H9 (cell line): ENCODE results near the gene MRM2. TPM values are rescaled to one million over a fixed set of nuclear protein-coding genes. Genes with fewer than 3 reads are reported as not detected.
A peak's percentile ranks its signal among the peaks of the same experiment; 100 is the strongest.

ENCODE experiments used
- DNase-seq: peaks from one replicate; pipeline ENCODE4 v3.0.0-alpha.2; 2017
- H2AFZ ChIP-seq: one replicate; pipeline ENCODE4 v1.6.1; 2013; ENCODE audit warnings: mild to moderate bottlenecking, low read length, control low read depth, moderate library complexity
- H2AK5ac ChIP-seq: 2 replicates; pipeline ENCODE4 v1.6.1; 2013; ENCODE audit warnings: low read length, control low read depth, mixed read lengths; ENCODE audit not compliant: insufficient read length
- H2BK120ac ChIP-seq: one replicate; pipeline ENCODE4 v1.6.1; 2013; ENCODE audit warnings: low read depth, mild to moderate bottlenecking, low read length, control low read depth, inconsistent platforms; ENCODE audit not compliant: poor library complexity, severe bottlenecking
- H2BK12ac ChIP-seq: 2 replicates; pipeline ENCODE4 v1.6.1; 2013; ENCODE audit warnings: low read length, control low read depth, mixed read lengths, low read depth; ENCODE audit not compliant: insufficient read length
- H2BK15ac ChIP-seq: 2 replicates; pipeline ENCODE4 v1.6.1; 2013; ENCODE audit warnings: low read depth, low read length, control low read depth
- H2BK20ac ChIP-seq: one replicate; pipeline ENCODE4 v1.6.1; 2013; ENCODE audit warnings: low read depth, mild to moderate bottlenecking, low read length, control low read depth, inconsistent platforms; ENCODE audit not compliant: poor library complexity, severe bottlenecking
- H2BK5ac ChIP-seq: 2 replicates; pipeline ENCODE4 v1.6.1; 2013; ENCODE audit warnings: low read length, control low read depth, mixed read lengths; ENCODE audit not compliant: insufficient read length
- H3K14ac ChIP-seq: 2 replicates; pipeline ENCODE4 v1.6.1; 2013; ENCODE audit warnings: low read length, control low read depth; ENCODE audit not compliant: insufficient read depth
- H3K18ac ChIP-seq: 2 replicates; pipeline ENCODE4 v1.6.1; 2013; ENCODE audit warnings: low read depth, mild to moderate bottlenecking, mixed read lengths, low read length, control low read depth; ENCODE audit not compliant: insufficient read length
- H3K23ac ChIP-seq: 2 replicates; pipeline ENCODE4 v1.6.1; 2013; ENCODE audit warnings: low read length, control low read depth, mixed read lengths, low read depth; ENCODE audit not compliant: insufficient read length
- H3K23me2 ChIP-seq: 2 replicates; pipeline ENCODE4 v1.6.1; 2013; ENCODE audit warnings: low read depth, mild to moderate bottlenecking, mixed read lengths, low read length, control low read depth; ENCODE audit not compliant: insufficient read length, poor library complexity, severe bottlenecking
- H3K27ac ChIP-seq: 2 replicates; pipeline ENCODE4 v1.5.1; 2013; ENCODE audit warnings: low read length, control low read depth, mixed read lengths, low read depth; ENCODE audit not compliant: insufficient read length
- H3K27me3 ChIP-seq: 2 replicates; pipeline ENCODE4 v1.6.1; 2013; ENCODE audit warnings: low read length, control low read depth, inconsistent platforms; ENCODE audit not compliant: insufficient read depth
- H3K4ac ChIP-seq: 2 replicates; pipeline ENCODE4 v1.6.1; 2013; ENCODE audit warnings: low read depth, mild to moderate bottlenecking, control low read depth, inconsistent platforms, low read length, moderate library complexity
- H3K4me1 ChIP-seq: 2 replicates; pipeline ENCODE4 v1.6.1; 2013; ENCODE audit warnings: low read length, control low read depth, inconsistent platforms; ENCODE audit not compliant: insufficient read depth
- H3K4me2 ChIP-seq: 2 replicates; pipeline ENCODE4 v1.6.1; 2013; ENCODE audit warnings: low read length, control low read depth, mixed read lengths; ENCODE audit not compliant: insufficient read length, insufficient read depth
- H3K56ac ChIP-seq: 2 replicates; pipeline ENCODE4 v1.6.1; 2013; ENCODE audit warnings: low read depth, mild to moderate bottlenecking, mixed read lengths, low read length, control low read depth; ENCODE audit not compliant: insufficient read length
- H3K79me1 ChIP-seq: 2 replicates; pipeline ENCODE4 v1.6.1; 2013; ENCODE audit warnings: low read depth, mild to moderate bottlenecking, moderate library complexity, low read length, control low read depth, inconsistent platforms; ENCODE audit not compliant: insufficient read depth, poor library complexity, severe bottlenecking
- H3K79me2 ChIP-seq: 2 replicates; pipeline ENCODE4 v1.6.1; 2013; ENCODE audit warnings: low read length, control low read depth, inconsistent platforms; ENCODE audit not compliant: insufficient read depth
- H3K9ac ChIP-seq: 2 replicates; pipeline ENCODE4 v1.6.1; 2013; ENCODE audit warnings: low read length, control low read depth, mixed read lengths; ENCODE audit not compliant: insufficient read length; ENCODE audit errors: extremely low read depth
- H3K9me3 ChIP-seq: one replicate; pipeline ENCODE4 v1.6.1; 2013; ENCODE audit warnings: low read depth, low read length, inconsistent platforms; ENCODE audit not compliant: control insufficient read depth
- H3T11ph ChIP-seq: one replicate; pipeline ENCODE4 v1.6.1; 2013; ENCODE audit warnings: mild to moderate bottlenecking, low read length, control low read depth, inconsistent platforms
- H4K20me1 ChIP-seq: one replicate; pipeline ENCODE4 v1.6.1; 2013; ENCODE audit not compliant: control insufficient read depth, insufficient read length, insufficient read depth
- H4K5ac ChIP-seq: 2 replicates; pipeline ENCODE4 v1.6.1; 2013; ENCODE audit warnings: low read depth, mild to moderate bottlenecking, mixed read lengths, low read length, control low read depth; ENCODE audit not compliant: insufficient read length
- H4K8ac ChIP-seq: replicated peaks from 2 replicates; pipeline ENCODE4 v1.6.1; 2013; ENCODE audit warnings: low read length, control low read depth, mixed read lengths, low read depth; ENCODE audit not compliant: insufficient read length
- H4K91ac ChIP-seq: 2 replicates; pipeline ENCODE4 v1.6.1; 2013; ENCODE audit warnings: low read depth, mild to moderate bottlenecking, moderate library complexity, mixed read lengths, low read length, control low read depth; ENCODE audit not compliant: insufficient read length
- H3K27ac Mint-ChIP-seq, 3 experiments: 2 replicates in 2 of 3; 3 replicates in 1 of 3; pipeline ENCODE4 v1.8.0; 2020 to 2021; ENCODE audit warnings: mixed read lengths in 3 of 3, mild to moderate bottlenecking in 1 of 3, moderate library complexity in 1 of 3
- H3K27me3 Mint-ChIP-seq: 2 replicates; pipeline ENCODE4 v1.8.0; 2021; ENCODE audit warnings: low read depth, mild to moderate bottlenecking, moderate library complexity, mixed read lengths
- H3K36me3 Mint-ChIP-seq, 3 experiments: 2 replicates in 2 of 3; 3 replicates in 1 of 3; pipeline ENCODE4 v1.8.0; 2020 to 2021; ENCODE audit warnings: low read depth in 3 of 3, mixed read lengths in 3 of 3; ENCODE audit not compliant: insufficient read depth in 1 of 3
- H3K4me1 Mint-ChIP-seq, 2 experiments: 2 replicates each; pipeline ENCODE4 v1.8.0; 2020; ENCODE audit warnings: mixed read lengths in 2 of 2
- H3K4me3 Mint-ChIP-seq, 2 experiments: 2 replicates in 1 of 2; 3 replicates in 1 of 2; pipeline ENCODE4 v1.8.0; 2020 to 2021; ENCODE audit warnings: mild to moderate bottlenecking in 2 of 2, mixed read lengths in 2 of 2, moderate library complexity in 1 of 2
- H3K9me3 Mint-ChIP-seq, 2 experiments: 2 replicates in 1 of 2; 3 replicates in 1 of 2; pipeline ENCODE4 v1.8.0; 2020; ENCODE audit warnings: mild to moderate bottlenecking in 2 of 2, mixed read lengths in 2 of 2, moderate library complexity in 1 of 2
- CTCF ChIP-seq: fragments of 200-600 bp; sonication (generic); conservative IDR thresholded peaks from 3 replicates; pipeline ENCODE4 v1.8.0; 2021; ENCODE audit warnings: antibody characterized with exemption, mild to moderate bottlenecking
- WGBS: extraction: QIAGEN DNeasy Blood & Tissue Kit; methylation state at CpG from one replicate; pipeline ENCODE4 v1.1.7; 2013; ENCODE audit warnings: missing lambda C conversion rate, low lambda C conversion rate, mixed read lengths; ENCODE audit not compliant: insufficient read length; ENCODE audit errors: extremely low coverage; 5-methylcytosine and 5-hydroxymethylcytosine counted together
- total RNA-seq: library from RNA; stranded (reverse); gene quantifications from 2 replicates; pipeline ENCODE4 v1.2.1, GENCODE V29; 2021

The MRM2 gene
- total RNA-seq, 1 experiment from 2014 or later: 59.0 TPM

- TF ChIP-seq CTCF: no peak
These were observed 10.1 kb upstream of the MRM2 start for GRCh38 chr7:2251841-2252771.

More at GRCh38 chr7:2251841-2252771, 10.1 kb upstream of the MRM2 start:
- H3K9ac ChIP-seq: no peak overlapping the region
- no peak overlapping the region for H2AFZ ChIP-seq
- WGBS: no CpG with 5 or more reads among the region's 24 CpGs
- no peak overlapping the region for H2BK15ac ChIP-seq
- H3K27me3 ChIP-seq: no peaks in the 10 kb centered on the region
- H3K14ac ChIP-seq: no peak overlapping the region; the same call in 1 of the 2 replicates
- H3K18ac ChIP-seq: no peak overlapping the region
- no peaks in the 10 kb centered on the region for H3K27me3 Mint-ChIP-seq
- no peaks in the 10 kb centered on the region for H3K9me3 ChIP-seq
- H3K79me2 ChIP-seq: no peaks in the 10 kb centered on the region
- DNase-seq: no peak
- H3K79me1 ChIP-seq: no peaks in the 10 kb centered on the region
- H3K36me3 Mint-ChIP-seq: peaks cover 10 to 48% (median 38%) of the 10 kb centered on the region in 3 experiments; a peak in 6 of 7 replicates
- H3K23ac ChIP-seq: no peak overlapping the region
- H4K8ac ChIP-seq: no peak overlapping the region
- no peak overlapping the region for H3K4me2 ChIP-seq
- H3K27ac ChIP-seq: no peak overlapping the region
- no peaks in the 10 kb centered on the region for H3K4me1 ChIP-seq
- H2AK5ac ChIP-seq: no peak overlapping the region
- no peak overlapping the region for H4K91ac ChIP-seq
- H2BK20ac ChIP-seq: no peak overlapping the region
- H3K4ac ChIP-seq: no peak overlapping the region
- no peak overlapping the region for H4K5ac ChIP-seq
- H3T11ph ChIP-seq: no peak overlapping the region
- H3K4me1 Mint-ChIP-seq: peaks cover 0 to 6% of the 10 kb centered on the region in 2 experiments; a peak in 1 of 4 replicates
- H2BK5ac ChIP-seq: no peak overlapping the region
- no peak overlapping the region for H3K56ac ChIP-seq
- no peaks in the 10 kb centered on the region for H4K20me1 ChIP-seq
- peak overlapping the region in 1 of 3 experiments; percentile 49; a peak in 1 of 7 replicates for H3K27ac Mint-ChIP-seq
- H3K4me3 Mint-ChIP-seq: no peak overlapping the region
- no peak overlapping the region for H2BK12ac ChIP-seq
- H3K23me2 ChIP-seq: no peaks in the 10 kb centered on the region
- no peak overlapping the region for H2BK120ac ChIP-seq
- no peaks in the 10 kb centered on the region for H3K9me3 Mint-ChIP-seq
